GM23338 (cell line): ENCODE data around the gene SOWAHB. TPM values are rescaled to one million over a fixed set of nuclear protein-coding genes. Genes with fewer than 3 reads are reported as not detected.

Experiments used
- ATAC-seq: fragments of 200-7000 bp; cut with Tn5 transposase; 3 replicates; pipeline ENCODE4 v1.9.1; 2020
- DNase-seq: peaks from one replicate; pipeline ENCODE4 v3.0.0-alpha.2; 2015; ENCODE audit warnings: low spot score
- H2AFZ ChIP-seq: fragments of 200-600 bp; sonication (generic); 2 replicates; pipeline ENCODE4 v1.8.0; 2016; ENCODE audit warnings: antibody characterized with exemption, mild to moderate bottlenecking, moderate library complexity
- H3F3A ChIP-seq: fragments of 200-600 bp; sonication (generic); replicated peaks from 2 replicates; pipeline ENCODE4 v1.8.0; 2017; ENCODE audit warnings: antibody characterized with exemption, mixed run types, low read depth
- H3K27ac ChIP-seq: fragments of 200-600 bp; sonication (generic); 2 replicates; pipeline ENCODE4 v1.6.1; 2016; ENCODE audit warnings: low read depth
- H3K27me3 ChIP-seq: fragments of 200-600 bp; sonication (generic); 2 replicates; pipeline ENCODE4 v1.8.0; 2016; ENCODE audit warnings: mild to moderate bottlenecking, mixed run types, moderate library complexity; ENCODE audit not compliant: insufficient read depth
- H3K36me3 ChIP-seq: fragments of 200-600 bp; sonication (generic); 2 replicates; pipeline ENCODE4 v1.8.0; 2016; ENCODE audit warnings: mild to moderate bottlenecking; ENCODE audit not compliant: insufficient read depth
- H3K4me1 ChIP-seq: fragments of 200-600 bp; sonication (generic); 2 replicates; pipeline ENCODE4 v1.8.0; 2016; ENCODE audit warnings: mild to moderate bottlenecking, moderate library complexity; ENCODE audit not compliant: insufficient read depth
- H3K4me2 ChIP-seq: fragments of 200-600 bp; sonication (generic); 2 replicates; pipeline ENCODE4 v1.7.1; 2017; ENCODE audit warnings: mixed run types
- H3K4me3 ChIP-seq: fragments of 200-600 bp; sonication (generic); 2 replicates; pipeline ENCODE4 v1.6.1; 2016; ENCODE audit warnings: mixed run types
- H3K79me2 ChIP-seq: fragments of 200-600 bp; sonication (generic); replicated peaks from 2 replicates; pipeline ENCODE4 v1.8.0; 2017; ENCODE audit warnings: mild to moderate bottlenecking; ENCODE audit not compliant: insufficient read depth
- H3K9me2 ChIP-seq: fragments of 200-600 bp; sonication (generic); 2 replicates; pipeline ENCODE4 v1.8.0; 2017; ENCODE audit not compliant: insufficient read depth
- H4K20me1 ChIP-seq: fragments of 200-600 bp; sonication (generic); replicated peaks from 2 replicates; pipeline ENCODE4 v1.8.0; 2017; ENCODE audit warnings: mild to moderate bottlenecking; ENCODE audit not compliant: insufficient read depth
- H3K27ac Mint-ChIP-seq: 2 replicates; pipeline ENCODE4 v1.8.0; 2020; ENCODE audit warnings: inconsistent platforms, mild to moderate bottlenecking, moderate library complexity, mixed read lengths
- H3K27me3 Mint-ChIP-seq: 3 replicates; pipeline ENCODE4 v1.8.0; 2022; ENCODE audit warnings: low read depth, mild to moderate bottlenecking, moderate library complexity, mixed read lengths, inconsistent platforms; ENCODE audit not compliant: insufficient read depth, poor library complexity
- H3K36me3 Mint-ChIP-seq: 3 replicates; pipeline ENCODE4 v1.8.0; 2021; ENCODE audit warnings: low read depth, mild to moderate bottlenecking, inconsistent platforms, moderate library complexity, mixed read lengths
- H3K4me1 Mint-ChIP-seq: 3 replicates; pipeline ENCODE4 v1.8.0; 2020; ENCODE audit warnings: mild to moderate bottlenecking, inconsistent platforms, mixed read lengths
- H3K4me3 Mint-ChIP-seq: 3 replicates; pipeline ENCODE4 v1.8.0; 2021; ENCODE audit warnings: moderate library complexity, mild to moderate bottlenecking, inconsistent platforms, mixed read lengths
- H3K9me3 Mint-ChIP-seq: 3 replicates; pipeline ENCODE4 v1.8.0; 2020; ENCODE audit warnings: moderate library complexity, mild to moderate bottlenecking, inconsistent platforms, mixed read lengths
- CREB1 ChIP-seq: fragments of 250-450 bp; sonication (Bioruptor Pico); IDR thresholded peaks from 2 replicates; pipeline ENCODE4 v1.5.0; 2020; ENCODE audit warnings: low read depth, mild to moderate bottlenecking, moderate library complexity
- EZH2 ChIP-seq: fragments of 200-600 bp; sonication (generic); IDR thresholded peaks from one replicate; pipeline ENCODE4 v1.8.0; 2017; ENCODE audit warnings: antibody characterized with exemption, mild to moderate bottlenecking, low read depth; ENCODE audit not compliant: unreplicated experiment
- EZH2phosphoT487 ChIP-seq: fragments of 200-600 bp; sonication (generic); IDR thresholded peaks from one replicate; pipeline ENCODE4 v1.8.1; 2018; ENCODE audit warnings: antibody characterized with exemption; ENCODE audit not compliant: unreplicated experiment
- JUNB ChIP-seq: IDR thresholded peaks from one replicate; pipeline ENCODE4 v1.6.1; 2016; ENCODE audit warnings: antibody characterized with exemption; ENCODE audit not compliant: unreplicated experiment
- NANOG ChIP-seq: IDR thresholded peaks from 2 replicates; pipeline ENCODE4 v1.6.1; 2016; ENCODE audit warnings: antibody characterized with exemption, borderline replicate concordance
- POLR2AphosphoS5 ChIP-seq: IDR thresholded peaks from 2 replicates; pipeline ENCODE4 v1.6.1; 2016; ENCODE audit warnings: antibody characterized with exemption, low read depth
- STAT1 ChIP-seq: IDR thresholded peaks from one replicate; pipeline ENCODE4 v1.6.1; 2016; ENCODE audit warnings: antibody characterized with exemption; ENCODE audit not compliant: unreplicated experiment
- ZNF114 ChIP-seq: fragments of 250-450 bp; sonication (Bioruptor Pico); IDR thresholded peaks from 2 replicates; pipeline ENCODE4 v1.5.0; 2020; ENCODE audit warnings: mild to moderate bottlenecking, moderate library complexity
- ZNF331 ChIP-seq: fragments of 250-450 bp; sonication (Bioruptor Pico); IDR thresholded peaks from 2 replicates; pipeline ENCODE4 v1.5.0; 2020; ENCODE audit warnings: low read depth, mild to moderate bottlenecking, moderate library complexity
- polyA plus RNA-seq: library from polyadenylated mRNA; unstranded; fragments of >200 nt; fragmentation: Nextera tagmentation; extraction: Ambion mirVana; gene quantifications from 2 replicates; pipeline ENCODE4 v1.2.1, GENCODE V29; 2016
- total RNA-seq: library from RNA; depleted of rRNA; stranded (reverse); fragments of >200 nt; shearing (Covaris generic); gene quantifications from 2 replicates; pipeline ENCODE4 v1.2.3, GENCODE V29; 2014
- TF ChIP-seq, protein P1 (sequence below): fragments of 250-450 bp; sonication (Bioruptor Pico); IDR thresholded peaks from 2 replicates; pipeline ENCODE4 v1.5.0; 2020; ENCODE audit warnings: mild to moderate bottlenecking, moderate library complexity
- TF ChIP-seq, protein P2 (sequence below), 2 experiments: fragments of 200-600 bp in 1 of 2; sonication (generic) in 1 of 2; conservative IDR thresholded peaks; 2 replicates each; pipeline versions ENCODE4 v1.5.1 to v1.6.1; 2016 to 2017; ENCODE audit warnings: antibody characterized with exemption in 2 of 2, low read depth in 2 of 2, mild to moderate bottlenecking in 2 of 2, moderate library complexity in 1 of 2
- TF ChIP-seq, protein P3 (sequence below): IDR thresholded peaks from 2 replicates; pipeline ENCODE4 v1.6.1; 2016; ENCODE audit warnings: antibody characterized with exemption
- TF ChIP-seq, protein P4 (sequence below): IDR thresholded peaks from one replicate; pipeline ENCODE4 v1.6.1; 2018; ENCODE audit warnings: antibody characterized with exemption; ENCODE audit not compliant: unreplicated experiment

The SOWAHB gene
- total and polyA plus RNA-seq, 2 experiments from 2014 or later: 0.08 to 2.8 TPM

DNA sequence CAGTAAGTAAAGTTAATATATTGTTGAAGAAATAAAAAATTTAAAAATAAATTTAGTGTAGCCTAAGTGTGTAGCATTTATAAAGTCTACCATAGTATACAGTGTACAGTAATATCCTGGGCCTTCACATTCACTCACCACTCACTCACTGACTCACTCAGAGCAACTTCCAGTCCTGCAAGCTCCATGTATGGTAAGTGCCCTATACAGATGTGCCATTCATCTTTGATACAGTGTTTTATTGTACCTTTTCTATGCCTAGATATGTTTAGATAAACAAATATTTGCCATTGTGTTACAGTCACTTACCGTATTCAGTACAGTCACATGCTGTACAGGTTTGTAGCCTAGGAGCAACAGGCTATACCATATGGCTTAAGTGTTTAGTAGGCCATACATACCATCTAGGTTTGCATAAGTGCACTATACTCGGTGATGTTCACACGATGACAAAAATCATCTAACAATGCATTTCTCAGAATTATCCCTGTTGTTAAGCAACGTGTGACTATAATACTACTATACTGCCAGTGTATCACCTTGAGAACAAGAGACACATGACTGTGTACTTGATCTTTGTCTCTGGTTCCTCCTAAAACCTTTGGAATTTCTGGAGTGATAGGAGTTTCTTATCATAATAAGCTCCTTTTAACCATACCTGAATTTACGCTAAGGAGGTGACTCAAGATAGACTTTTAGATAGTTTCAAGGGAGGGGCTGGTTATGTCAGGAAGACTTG is 25.8 kb upstream of the SOWAHB start:
- Histone ChIP-seq H3F3A (no peaks in the 10 kb centered on the region), H4K20me1 (no peaks in the 10 kb centered on the region), H3K4me3 (no peak overlapping the region), H3K36me3 (no peaks in the 10 kb centered on the region), H3K4me1 (no peaks in the 10 kb centered on the region), H2AFZ (no peak overlapping the region), H3K79me2 (no peaks in the 10 kb centered on the region), H3K9me2 (no peaks in the 10 kb centered on the region; the same call in 1 of the 2 replicates), H3K27ac (no peak overlapping the region), H3K4me2 (no peak overlapping the region), H3K27me3 (no peaks in the 10 kb centered on the region)
- Mint-ChIP-seq H3K27ac (no peak overlapping the region), H3K4me1 (peaks cover 4% of the 10 kb centered on the region; the same call in 2 of the 3 replicates), H3K9me3 (peaks cover 9% of the 10 kb centered on the region; the same call in 2 of the 3 replicates), H3K36me3 (peaks cover 7% of the 10 kb centered on the region; the same call in 2 of the 3 replicates), H3K4me3 (no peak overlapping the region), H3K27me3 (no peaks in the 10 kb centered on the region)
- TF ChIP-seq EZH2phosphoT487 (no peak), EZH2 (no peak), POLR2AphosphoS5 (no peak), CREB1 (CRISPR knock-in tag) (no peak), STAT1 (no peak), ZNF331 (CRISPR knock-in tag) (no peak), NANOG (no peak), JUNB (no peak), ZNF114 (CRISPR knock-in tag) (no peak)
- TF ChIP-seq, protein P1, sequence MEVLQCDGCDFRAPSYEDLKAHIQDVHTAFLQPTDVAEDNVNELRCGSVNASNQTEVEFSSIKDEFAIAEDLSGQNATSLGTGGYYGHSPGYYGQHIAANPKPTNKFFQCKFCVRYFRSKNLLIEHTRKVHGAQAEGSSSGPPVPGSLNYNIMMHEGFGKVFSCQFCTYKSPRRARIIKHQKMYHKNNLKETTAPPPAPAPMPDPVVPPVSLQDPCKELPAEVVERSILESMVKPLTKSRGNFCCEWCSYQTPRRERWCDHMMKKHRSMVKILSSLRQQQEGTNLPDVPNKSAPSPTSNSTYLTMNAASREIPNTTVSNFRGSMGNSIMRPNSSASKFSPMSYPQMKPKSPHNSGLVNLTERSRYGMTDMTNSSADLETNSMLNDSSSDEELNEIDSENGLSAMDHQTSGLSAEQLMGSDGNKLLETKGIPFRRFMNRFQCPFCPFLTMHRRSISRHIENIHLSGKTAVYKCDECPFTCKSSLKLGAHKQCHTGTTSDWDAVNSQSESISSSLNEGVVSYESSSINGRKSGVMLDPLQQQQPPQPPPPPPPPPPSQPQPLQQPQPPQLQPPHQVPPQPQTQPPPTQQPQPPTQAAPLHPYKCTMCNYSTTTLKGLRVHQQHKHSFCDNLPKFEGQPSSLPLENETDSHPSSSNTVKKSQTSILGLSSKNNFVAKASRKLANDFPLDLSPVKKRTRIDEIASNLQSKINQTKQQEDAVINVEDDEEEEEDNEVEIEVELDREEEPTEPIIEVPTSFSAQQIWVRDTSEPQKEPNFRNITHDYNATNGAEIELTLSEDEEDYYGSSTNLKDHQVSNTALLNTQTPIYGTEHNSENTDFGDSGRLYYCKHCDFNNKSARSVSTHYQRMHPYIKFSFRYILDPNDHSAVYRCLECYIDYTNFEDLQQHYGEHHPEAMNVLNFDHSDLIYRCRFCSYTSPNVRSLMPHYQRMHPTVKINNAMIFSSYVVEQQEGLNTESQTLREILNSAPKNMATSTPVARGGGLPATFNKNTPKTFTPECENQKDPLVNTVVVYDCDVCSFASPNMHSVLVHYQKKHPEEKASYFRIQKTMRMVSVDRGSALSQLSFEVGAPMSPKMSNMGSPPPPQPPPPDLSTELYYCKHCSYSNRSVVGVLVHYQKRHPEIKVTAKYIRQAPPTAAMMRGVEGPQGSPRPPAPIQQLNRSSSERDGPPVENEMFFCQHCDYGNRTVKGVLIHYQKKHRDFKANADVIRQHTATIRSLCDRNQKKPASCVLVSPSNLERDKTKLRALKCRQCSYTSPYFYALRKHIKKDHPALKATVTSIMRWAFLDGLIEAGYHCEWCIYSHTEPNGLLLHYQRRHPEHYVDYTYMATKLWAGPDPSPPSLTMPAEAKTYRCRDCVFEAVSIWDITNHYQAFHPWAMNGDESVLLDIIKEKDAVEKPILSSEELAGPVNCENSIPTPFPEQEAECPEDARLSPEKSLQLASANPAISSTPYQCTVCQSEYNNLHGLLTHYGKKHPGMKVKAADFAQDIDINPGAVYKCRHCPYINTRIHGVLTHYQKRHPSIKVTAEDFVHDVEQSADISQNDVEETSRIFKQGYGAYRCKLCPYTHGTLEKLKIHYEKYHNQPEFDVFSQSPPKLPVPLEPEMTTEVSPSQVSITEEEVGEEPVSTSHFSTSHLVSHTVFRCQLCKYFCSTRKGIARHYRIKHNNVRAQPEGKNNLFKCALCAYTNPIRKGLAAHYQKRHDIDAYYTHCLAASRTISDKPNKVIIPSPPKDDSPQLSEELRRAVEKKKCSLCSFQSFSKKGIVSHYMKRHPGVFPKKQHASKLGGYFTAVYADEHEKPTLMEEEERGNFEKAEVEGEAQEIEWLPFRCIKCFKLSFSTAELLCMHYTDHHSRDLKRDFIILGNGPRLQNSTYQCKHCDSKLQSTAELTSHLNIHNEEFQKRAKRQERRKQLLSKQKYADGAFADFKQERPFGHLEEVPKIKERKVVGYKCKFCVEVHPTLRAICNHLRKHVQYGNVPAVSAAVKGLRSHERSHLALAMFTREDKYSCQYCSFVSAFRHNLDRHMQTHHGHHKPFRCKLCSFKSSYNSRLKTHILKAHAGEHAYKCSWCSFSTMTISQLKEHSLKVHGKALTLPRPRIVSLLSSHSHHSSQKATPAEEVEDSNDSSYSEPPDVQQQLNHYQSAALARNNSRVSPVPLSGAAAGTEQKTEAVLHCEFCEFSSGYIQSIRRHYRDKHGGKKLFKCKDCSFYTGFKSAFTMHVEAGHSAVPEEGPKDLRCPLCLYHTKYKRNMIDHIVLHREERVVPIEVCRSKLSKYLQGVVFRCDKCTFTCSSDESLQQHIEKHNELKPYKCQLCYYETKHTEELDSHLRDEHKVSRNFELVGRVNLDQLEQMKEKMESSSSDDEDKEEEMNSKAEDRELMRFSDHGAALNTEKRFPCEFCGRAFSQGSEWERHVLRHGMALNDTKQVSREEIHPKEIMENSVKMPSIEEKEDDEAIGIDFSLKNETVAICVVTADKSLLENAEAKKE: no peak
- TF ChIP-seq, protein P2, sequence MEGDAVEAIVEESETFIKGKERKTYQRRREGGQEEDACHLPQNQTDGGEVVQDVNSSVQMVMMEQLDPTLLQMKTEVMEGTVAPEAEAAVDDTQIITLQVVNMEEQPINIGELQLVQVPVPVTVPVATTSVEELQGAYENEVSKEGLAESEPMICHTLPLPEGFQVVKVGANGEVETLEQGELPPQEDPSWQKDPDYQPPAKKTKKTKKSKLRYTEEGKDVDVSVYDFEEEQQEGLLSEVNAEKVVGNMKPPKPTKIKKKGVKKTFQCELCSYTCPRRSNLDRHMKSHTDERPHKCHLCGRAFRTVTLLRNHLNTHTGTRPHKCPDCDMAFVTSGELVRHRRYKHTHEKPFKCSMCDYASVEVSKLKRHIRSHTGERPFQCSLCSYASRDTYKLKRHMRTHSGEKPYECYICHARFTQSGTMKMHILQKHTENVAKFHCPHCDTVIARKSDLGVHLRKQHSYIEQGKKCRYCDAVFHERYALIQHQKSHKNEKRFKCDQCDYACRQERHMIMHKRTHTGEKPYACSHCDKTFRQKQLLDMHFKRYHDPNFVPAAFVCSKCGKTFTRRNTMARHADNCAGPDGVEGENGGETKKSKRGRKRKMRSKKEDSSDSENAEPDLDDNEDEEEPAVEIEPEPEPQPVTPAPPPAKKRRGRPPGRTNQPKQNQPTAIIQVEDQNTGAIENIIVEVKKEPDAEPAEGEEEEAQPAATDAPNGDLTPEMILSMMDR (conservative IDR thresholded peaks at IDR 0.05; ENCODE audit: low read depth in 2 of 2): no peak
- TF ChIP-seq, protein P3, sequence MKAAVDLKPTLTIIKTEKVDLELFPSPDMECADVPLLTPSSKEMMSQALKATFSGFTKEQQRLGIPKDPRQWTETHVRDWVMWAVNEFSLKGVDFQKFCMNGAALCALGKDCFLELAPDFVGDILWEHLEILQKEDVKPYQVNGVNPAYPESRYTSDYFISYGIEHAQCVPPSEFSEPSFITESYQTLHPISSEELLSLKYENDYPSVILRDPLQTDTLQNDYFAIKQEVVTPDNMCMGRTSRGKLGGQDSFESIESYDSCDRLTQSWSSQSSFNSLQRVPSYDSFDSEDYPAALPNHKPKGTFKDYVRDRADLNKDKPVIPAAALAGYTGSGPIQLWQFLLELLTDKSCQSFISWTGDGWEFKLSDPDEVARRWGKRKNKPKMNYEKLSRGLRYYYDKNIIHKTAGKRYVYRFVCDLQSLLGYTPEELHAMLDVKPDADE: no peak
- TF ChIP-seq, protein P4, sequence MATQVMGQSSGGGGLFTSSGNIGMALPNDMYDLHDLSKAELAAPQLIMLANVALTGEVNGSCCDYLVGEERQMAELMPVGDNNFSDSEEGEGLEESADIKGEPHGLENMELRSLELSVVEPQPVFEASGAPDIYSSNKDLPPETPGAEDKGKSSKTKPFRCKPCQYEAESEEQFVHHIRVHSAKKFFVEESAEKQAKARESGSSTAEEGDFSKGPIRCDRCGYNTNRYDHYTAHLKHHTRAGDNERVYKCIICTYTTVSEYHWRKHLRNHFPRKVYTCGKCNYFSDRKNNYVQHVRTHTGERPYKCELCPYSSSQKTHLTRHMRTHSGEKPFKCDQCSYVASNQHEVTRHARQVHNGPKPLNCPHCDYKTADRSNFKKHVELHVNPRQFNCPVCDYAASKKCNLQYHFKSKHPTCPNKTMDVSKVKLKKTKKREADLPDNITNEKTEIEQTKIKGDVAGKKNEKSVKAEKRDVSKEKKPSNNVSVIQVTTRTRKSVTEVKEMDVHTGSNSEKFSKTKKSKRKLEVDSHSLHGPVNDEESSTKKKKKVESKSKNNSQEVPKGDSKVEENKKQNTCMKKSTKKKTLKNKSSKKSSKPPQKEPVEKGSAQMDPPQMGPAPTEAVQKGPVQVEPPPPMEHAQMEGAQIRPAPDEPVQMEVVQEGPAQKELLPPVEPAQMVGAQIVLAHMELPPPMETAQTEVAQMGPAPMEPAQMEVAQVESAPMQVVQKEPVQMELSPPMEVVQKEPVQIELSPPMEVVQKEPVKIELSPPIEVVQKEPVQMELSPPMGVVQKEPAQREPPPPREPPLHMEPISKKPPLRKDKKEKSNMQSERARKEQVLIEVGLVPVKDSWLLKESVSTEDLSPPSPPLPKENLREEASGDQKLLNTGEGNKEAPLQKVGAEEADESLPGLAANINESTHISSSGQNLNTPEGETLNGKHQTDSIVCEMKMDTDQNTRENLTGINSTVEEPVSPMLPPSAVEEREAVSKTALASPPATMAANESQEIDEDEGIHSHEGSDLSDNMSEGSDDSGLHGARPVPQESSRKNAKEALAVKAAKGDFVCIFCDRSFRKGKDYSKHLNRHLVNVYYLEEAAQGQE: no peak
- DNase-seq (no peak), ATAC-seq (no peak)
